T-helper 2 cell treated with Interferon-gamma antibody and Interleukin-4, amounts not matched to agents 5 μg/mL and 100 μg/mL, for 36 hours (primary cell): ENCODE results near the gene PROB1.

Source experiments
- DNase-seq: peaks from one replicate; pipeline ENCODE4 v3.0.0; 2021; ENCODE audit warnings: low spot score
- H3K27ac Mint-ChIP-seq: one replicate; pipeline ENCODE4 v1.8.0; 2021; ENCODE audit warnings: mild to moderate bottlenecking, mixed read lengths
- H3K27me3 Mint-ChIP-seq: one replicate; pipeline ENCODE4 v1.8.0; 2021; ENCODE audit warnings: low read depth, mixed read lengths
- H3K36me3 Mint-ChIP-seq: one replicate; pipeline ENCODE4 v1.8.0; 2021; ENCODE audit warnings: low read depth, mixed read lengths
- H3K4me1 Mint-ChIP-seq: one replicate; pipeline ENCODE4 v1.8.0; 2021; ENCODE audit warnings: low read depth, mixed read lengths
- H3K4me3 Mint-ChIP-seq: one replicate; pipeline ENCODE4 v1.8.0; 2022; ENCODE audit warnings: mild to moderate bottlenecking, moderate library complexity, mixed read lengths
- H3K9me3 Mint-ChIP-seq: one replicate; pipeline ENCODE4 v1.8.0; 2021; ENCODE audit warnings: mixed read lengths

Gene PROB1

DNA sequence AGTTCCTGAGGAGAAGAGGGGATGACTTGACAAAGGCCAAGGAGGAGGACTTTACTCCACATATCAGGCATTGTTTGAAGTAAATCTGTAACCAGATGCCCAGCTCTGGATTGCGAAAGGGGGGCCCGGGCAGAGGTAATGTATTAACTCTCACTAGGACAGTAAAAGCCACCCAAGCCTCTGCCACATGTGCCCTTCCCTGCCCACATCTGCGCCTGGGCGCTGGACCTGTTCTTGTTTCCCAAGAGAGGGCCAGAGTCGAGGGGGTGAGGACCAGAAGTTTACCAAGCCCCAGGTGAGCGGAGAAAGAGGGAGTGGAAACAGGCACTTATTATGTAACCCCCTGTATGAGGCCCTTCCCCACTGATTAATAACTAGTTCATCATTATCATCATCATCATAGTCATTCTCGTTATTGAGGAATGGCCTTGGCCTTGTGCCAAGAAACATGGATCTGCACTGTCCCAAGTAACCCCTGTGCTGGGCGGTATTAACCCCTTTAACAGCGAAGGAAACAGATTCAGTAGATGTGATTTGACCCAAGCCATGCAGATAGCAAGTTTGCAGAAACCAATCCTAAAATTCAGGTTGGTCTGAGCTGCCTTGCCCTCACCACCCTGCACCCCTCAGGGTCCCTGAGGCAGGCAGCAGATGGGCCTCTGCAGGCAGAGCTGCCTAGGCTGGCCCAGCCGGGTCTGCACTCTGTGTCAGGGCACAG lies 11.5 kb downstream of the PROB1 start, which contains the start of gene SLC23A1:
Gene SLC23A1, minus strand, starts transcription at position 23 of the 718 bp plus-strand sequence. CDS start 44 bp downstream, outside the sequence.
- DNase-seq = no peak
- Mint-ChIP-seq H3K27me3 (no peaks in the 10 kb centered on the region), H3K9me3 (no peaks in the 10 kb centered on the region), H3K4me1 (peaks cover 36% of the 10 kb centered on the region), H3K4me3 (no peak within 1 kb of the TSS), H3K27ac (peak within 1 kb of the TSS; percentile 95), H3K36me3 (peaks cover 8% of the 10 kb centered on the region)

GRCh38 chr5:139382807-139383206 lies 12.1 kb downstream of the PROB1 start:
- DNase-seq = no peak
- Mint-ChIP-seq H3K27ac (no peak overlapping the region), H3K9me3 (no peaks in the 10 kb centered on the region), H3K27me3 (no peaks in the 10 kb centered on the region), H3K4me3 (no peak overlapping the region), H3K36me3 (peaks cover 3% of the 10 kb centered on the region), H3K4me1 (peaks cover 31% of the 10 kb centered on the region)

GRCh38 chr5:139381837-139382761 lies 12.8 kb downstream of the PROB1 start:
- H3K36me3 Mint-ChIP-seq = peaks cover 7% of the 10 kb centered on the region
- DNase-seq = no peak
- H3K27ac Mint-ChIP-seq = no peak overlapping the region
- H3K4me1 Mint-ChIP-seq = peaks cover 31% of the 10 kb centered on the region
- no peaks in the 10 kb centered on the region for H3K9me3 Mint-ChIP-seq
- H3K4me3 Mint-ChIP-seq = no peak overlapping the region
- no peaks in the 10 kb centered on the region for H3K27me3 Mint-ChIP-seq

DNA sequence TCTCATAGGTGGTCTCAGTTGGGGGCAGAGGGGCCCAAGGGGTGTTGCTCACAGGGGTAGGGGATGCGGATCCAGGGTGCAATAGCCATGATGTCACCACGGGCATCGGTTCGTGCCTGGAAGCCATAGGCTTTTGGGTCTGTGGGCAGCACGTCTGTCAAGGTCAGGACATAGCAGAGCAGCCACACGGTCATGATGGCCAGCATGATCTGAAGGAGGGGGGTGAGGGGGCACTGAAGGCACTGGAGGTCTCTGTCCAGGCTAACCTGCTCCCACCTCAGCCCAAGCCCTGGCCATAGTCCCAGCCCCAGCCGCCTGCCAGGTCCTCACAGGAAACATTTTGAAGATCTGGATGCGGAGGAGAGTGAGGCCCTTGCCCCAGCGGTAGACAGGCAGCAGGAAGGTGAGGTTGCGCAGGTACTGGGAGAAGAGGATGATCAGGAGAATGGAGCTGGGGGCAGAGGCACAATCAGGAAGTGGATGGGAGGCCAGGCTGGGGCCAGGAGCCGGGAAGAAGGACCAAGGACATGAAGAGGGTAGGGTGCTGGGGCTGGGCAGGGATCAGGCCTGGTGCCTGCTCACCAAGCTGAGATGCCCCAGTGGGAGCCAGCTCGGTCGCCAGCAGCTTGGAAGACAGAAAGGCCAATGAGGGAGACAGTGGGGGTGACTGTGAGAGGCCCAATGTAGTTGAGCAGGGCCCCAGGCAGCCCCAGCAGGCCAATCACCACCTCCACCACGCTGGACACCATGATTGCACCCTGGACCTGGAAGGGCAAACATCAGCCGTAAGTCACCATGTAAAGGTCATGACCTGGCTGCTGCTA lies 15.1 kb downstream of the PROB1 start:
- H3K36me3 Mint-ChIP-seq = peaks cover 8% of the 10 kb centered on the region

DNA sequence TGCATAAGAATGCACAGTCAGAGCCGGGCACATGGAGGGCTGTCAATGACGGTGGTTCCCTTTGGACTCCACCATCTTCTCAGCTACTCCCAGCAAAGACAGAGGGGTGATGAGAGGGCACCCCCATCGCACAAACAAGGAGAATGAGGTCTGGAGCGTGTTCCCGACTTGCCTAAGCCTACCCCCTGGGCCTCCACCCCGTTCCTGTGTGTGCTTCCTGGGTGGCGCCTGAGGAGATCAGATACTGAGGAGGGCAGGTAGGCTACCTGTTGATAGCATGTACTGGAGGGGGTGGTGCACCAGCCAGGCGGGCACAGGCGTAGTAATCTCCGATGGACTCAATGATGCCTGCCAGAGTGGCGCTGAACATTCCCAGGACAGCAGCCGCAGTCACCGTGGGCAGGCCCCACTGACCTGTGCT lies 16.0 kb downstream of the PROB1 start:
- Mint-ChIP-seq H3K4me3 (no peak overlapping the region), H3K27me3 (no peaks in the 10 kb centered on the region), H3K36me3 (peaks cover 9% of the 10 kb centered on the region), H3K4me1 (peaks cover 5% of the 10 kb centered on the region), H3K27ac (no peak overlapping the region), H3K9me3 (no peaks in the 10 kb centered on the region)
- no peak for DNase-seq

More for the DNA sequence above, 15.1 kb downstream of the PROB1 start:
- H3K4me1 Mint-ChIP-seq = peaks cover 12% of the 10 kb centered on the region
- H3K27ac Mint-ChIP-seq = peak overlapping the region; percentile 7
- no peak overlapping the region for H3K4me3 Mint-ChIP-seq
- H3K27me3 Mint-ChIP-seq = no peaks in the 10 kb centered on the region
- no peak for DNase-seq
- H3K9me3 Mint-ChIP-seq = no peaks in the 10 kb centered on the region

DNA sequence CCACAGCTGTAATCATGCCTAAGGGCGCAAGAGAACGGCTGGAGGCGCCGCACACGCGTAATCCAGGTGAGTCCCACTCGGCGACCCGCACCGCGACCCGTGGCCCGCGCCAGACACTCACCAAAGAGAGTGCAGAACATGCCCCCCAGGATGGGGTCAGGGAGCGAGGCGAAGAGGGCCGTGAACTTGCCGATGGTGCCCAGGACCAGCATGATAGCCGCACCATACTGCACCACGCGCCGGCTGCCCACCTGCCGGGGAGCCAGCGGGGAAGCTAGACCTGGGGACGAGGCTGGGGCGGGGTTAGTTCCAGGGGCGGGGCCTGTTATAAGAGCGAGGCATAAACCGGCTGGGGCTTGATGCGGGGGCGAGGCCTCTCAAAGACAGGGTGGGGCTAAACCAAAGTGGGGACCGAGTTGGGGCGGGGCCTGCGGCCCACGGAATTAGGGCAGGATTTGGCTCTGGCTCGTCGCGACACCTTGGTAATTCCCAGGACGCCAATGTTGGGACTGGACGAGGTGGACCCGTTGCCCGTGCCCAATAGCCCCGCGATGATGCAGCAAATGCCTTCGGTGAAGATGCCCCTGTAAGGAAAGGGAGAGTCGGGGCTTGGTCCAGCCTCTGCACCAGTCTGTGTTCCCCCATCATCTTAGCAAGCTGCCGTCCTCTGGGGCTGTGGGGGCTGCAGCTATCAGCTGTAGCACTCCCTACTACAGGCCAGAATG lies 16.6 kb downstream of the PROB1 start:
- no peak for DNase-seq
- peaks cover 12% of the 10 kb centered on the region for H3K36me3 Mint-ChIP-seq
- H3K9me3 Mint-ChIP-seq = no peaks in the 10 kb centered on the region
- peaks cover 5% of the 10 kb centered on the region for H3K4me1 Mint-ChIP-seq
- H3K27ac Mint-ChIP-seq = no peak overlapping the region
- no peak overlapping the region for H3K4me3 Mint-ChIP-seq
- H3K27me3 Mint-ChIP-seq = no peaks in the 10 kb centered on the region

GRCh38 chr5:139377226-139377625 lies 17.7 kb downstream of the PROB1 start:
- DNase-seq = no peak
- no peak overlapping the region for H3K27ac Mint-ChIP-seq
- no peaks in the 10 kb centered on the region for H3K27me3 Mint-ChIP-seq
- H3K4me1 Mint-ChIP-seq = peaks cover 5% of the 10 kb centered on the region
- H3K36me3 Mint-ChIP-seq = peaks cover 16% of the 10 kb centered on the region
- no peaks in the 10 kb centered on the region for H3K9me3 Mint-ChIP-seq
- H3K4me3 Mint-ChIP-seq = no peak overlapping the region

GRCh38 chr5:139376364-139376763 lies 18.5 kb downstream of the PROB1 start:
- DNase-seq = no peak
- Mint-ChIP-seq H3K4me3 (no peak overlapping the region), H3K36me3 (peaks cover 20% of the 10 kb centered on the region), H3K27ac (no peak overlapping the region), H3K9me3 (no peaks in the 10 kb centered on the region), H3K27me3 (no peaks in the 10 kb centered on the region), H3K4me1 (peaks cover 13% of the 10 kb centered on the region)

DNA sequence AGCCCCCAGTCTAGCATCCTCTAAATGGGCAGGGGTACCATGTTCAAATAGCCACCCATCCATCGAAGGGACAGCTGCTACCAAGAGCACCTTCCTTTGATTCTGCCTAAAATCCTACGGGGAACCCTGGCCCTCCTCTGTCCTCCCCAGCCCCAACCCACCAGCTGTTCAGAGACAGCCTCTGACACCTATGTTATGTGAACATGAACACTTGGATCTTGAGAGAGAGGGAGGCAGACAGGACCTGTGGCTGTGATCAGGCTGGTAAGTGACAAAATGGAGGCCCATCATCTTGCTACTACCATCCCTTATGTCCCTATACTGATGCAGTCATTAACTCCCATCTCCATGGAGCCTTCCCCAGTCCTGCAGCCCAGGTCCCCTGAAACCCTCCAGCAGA lies 20.0 kb downstream of the PROB1 start:
- Mint-ChIP-seq H3K9me3 (no peaks in the 10 kb centered on the region), H3K27me3 (no peaks in the 10 kb centered on the region), H3K27ac (no peak overlapping the region), H3K36me3 (peaks cover 24% of the 10 kb centered on the region), H3K4me3 (no peak overlapping the region), H3K4me1 (peaks cover 15% of the 10 kb centered on the region)
- DNase-seq = no peak

DNA sequence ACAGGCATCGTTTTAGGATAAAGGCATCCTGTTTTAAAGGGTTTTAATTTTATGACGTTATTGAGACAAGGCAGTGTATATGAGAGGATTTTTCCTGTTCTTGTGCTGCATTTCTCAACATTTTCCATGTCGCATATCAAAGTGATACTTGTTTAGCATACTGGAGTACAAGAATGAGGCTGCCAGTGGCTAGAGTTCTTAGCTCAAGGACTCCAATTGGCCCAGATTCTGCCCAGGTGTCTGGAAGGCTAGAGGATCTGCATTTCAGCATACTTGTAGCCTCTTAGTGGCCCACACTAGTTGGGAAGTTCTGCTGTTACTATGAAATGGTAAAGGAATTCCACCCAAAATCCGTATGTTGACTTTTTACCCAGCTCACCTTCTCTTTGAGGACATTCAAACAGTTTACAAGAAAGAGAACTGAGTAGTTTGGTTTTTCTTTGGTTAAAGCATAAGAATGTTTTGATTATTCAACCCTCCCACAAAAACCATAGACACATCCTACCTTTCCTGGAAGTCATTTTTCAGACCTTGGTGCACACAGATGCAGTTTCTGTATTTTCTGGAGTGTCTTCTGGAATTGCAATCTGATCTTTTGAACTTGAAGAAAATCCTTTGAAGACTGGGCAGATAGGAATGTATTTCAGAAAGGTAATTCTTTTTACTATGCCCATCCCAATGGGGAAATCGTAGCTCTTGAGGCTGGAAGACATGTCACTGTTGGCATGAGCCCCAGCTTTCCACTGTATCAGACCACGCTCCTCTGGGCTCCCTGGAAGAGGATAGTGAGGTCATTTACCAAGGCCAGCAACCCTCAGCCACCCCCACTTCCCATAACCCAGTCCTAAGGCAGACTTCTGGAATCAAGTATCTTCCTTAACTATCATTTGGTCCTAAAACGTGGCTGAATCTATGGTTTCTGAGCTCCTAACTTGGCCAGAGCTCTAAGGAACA lies 23.1 kb downstream of the PROB1 start:
- H3K9me3 Mint-ChIP-seq = no peaks in the 10 kb centered on the region
- H3K36me3 Mint-ChIP-seq = peaks cover 25% of the 10 kb centered on the region
- no peak overlapping the region for H3K27ac Mint-ChIP-seq
- H3K27me3 Mint-ChIP-seq = no peaks in the 10 kb centered on the region
- no peak overlapping the region for H3K4me3 Mint-ChIP-seq
- no peak for DNase-seq
- peaks cover 10% of the 10 kb centered on the region for H3K4me1 Mint-ChIP-seq

GRCh38 chr5:139369181-139369580 lies 25.7 kb downstream of the PROB1 start:
- Mint-ChIP-seq H3K27ac (no peak overlapping the region), H3K4me1 (peaks cover 10% of the 10 kb centered on the region), H3K9me3 (no peaks in the 10 kb centered on the region), H3K36me3 (peaks cover 38% of the 10 kb centered on the region), H3K27me3 (no peaks in the 10 kb centered on the region), H3K4me3 (no peak overlapping the region)
- DNase-seq = no peak

- Mint-ChIP-seq H3K4me1 (peaks cover 10% of the 10 kb centered on the region), H3K27me3 (no peaks in the 10 kb centered on the region), H3K9me3 (no peaks in the 10 kb centered on the region), H3K36me3 (peaks cover 43% of the 10 kb centered on the region), H3K4me3 (no peak overlapping the region), H3K27ac (no peak overlapping the region)
- no peak for DNase-seq
Observed at GRCh38 chr5:139368613-139369012, 26.3 kb downstream of the PROB1 start.
